NCI-H510A (cell line): Measurements from ENCODE around the gene POU2AF2.
"Not testable (repeated sequence)": the region's sequence is repeated elsewhere in the genome, so short reads cannot be mapped to it uniquely, and the experiment has no call there.

ENCODE experiments used
- DNase-seq: peaks from one replicate; lab custom pipeline; 2025; lab: John Stamatoyannopoulos, UW

The POU2AF2 gene

GRCh38 chr11:111245425-111245824 lies at the start of gene POU2AF2:
POU2AF2 (plus strand) TSS chr11:111245725; CDS start chr11:111245854, 129 bp downstream.
- no peak for DNase-seq

- DNase-seq: no peak
Measured at GRCh38 chr11:111200010-111200534, 45.5 kb upstream of the POU2AF2 start.

- DNase-seq: no peak
Measured at GRCh38 chr11:111204211-111204610, 41.3 kb upstream of the POU2AF2 start.

GRCh38 chr11:111205632-111206385 lies 39.7 kb upstream of the POU2AF2 start:
- DNase-seq: no peak

- DNase-seq: no peak
Measured at GRCh38 chr11:111206472-111206871, 39.1 kb upstream of the POU2AF2 start.

GRCh38 chr11:111207213-111207612 lies 38.3 kb upstream of the POU2AF2 start:
- DNase-seq: no peak

GRCh38 chr11:111209543-111210355 lies 35.8 kb upstream of the POU2AF2 start:
- DNase-seq: no peak

- no peak for DNase-seq
Measured at GRCh38 chr11:111213256-111213655, 32.3 kb upstream of the POU2AF2 start.

- no peak for DNase-seq
Measured at GRCh38 chr11:111220721-111221120, 24.8 kb upstream of the POU2AF2 start.

- no peak for DNase-seq
Measured at GRCh38 chr11:111221208-111221607, 24.3 kb upstream of the POU2AF2 start.

- not testable (repeated sequence) for DNase-seq
Measured at GRCh38 chr11:111221936-111222335, 23.6 kb upstream of the POU2AF2 start.

GRCh38 chr11:111222821-111223455 lies 22.6 kb upstream of the POU2AF2 start:
- DNase-seq: not testable (repeated sequence)

- DNase-seq: no peak
Measured at GRCh38 chr11:111225881-111226280, 19.6 kb upstream of the POU2AF2 start.

GRCh38 chr11:111229604-111230003 lies 15.9 kb upstream of the POU2AF2 start:
- DNase-seq: no peak

- DNase-seq: no peak
Measured at GRCh38 chr11:111230122-111230465, 15.4 kb upstream of the POU2AF2 start.

- no peak for DNase-seq
Measured at GRCh38 chr11:111231836-111232235, 13.7 kb upstream of the POU2AF2 start.

GRCh38 chr11:111236383-111236782 lies 9.1 kb upstream of the POU2AF2 start:
- DNase-seq: no peak

GRCh38 chr11:111237926-111238325 lies 7.6 kb upstream of the POU2AF2 start:
- no peak for DNase-seq

- DNase-seq: no peak
Measured at GRCh38 chr11:111246956-111247355, 1.4 kb downstream of the POU2AF2 start.

GRCh38 chr11:111250936-111251335 lies 5.4 kb downstream of the POU2AF2 start:
- DNase-seq: no peak

- DNase-seq: no peak
Measured at GRCh38 chr11:111253131-111253530, 7.6 kb downstream of the POU2AF2 start.

- no peak for DNase-seq
Measured at GRCh38 chr11:111253630-111254029, 8.1 kb downstream of the POU2AF2 start.

GRCh38 chr11:111258046-111258445 lies 12.5 kb downstream of the POU2AF2 start:
- no peak for DNase-seq
